Measurements from ENCODE around the gene LMO2.

- no peak for TF ChIP-seq POLR2A (IDR thresholded peaks at IDR 0.05)
- no peak for TF ChIP-seq CTCF (IDR thresholded peaks at IDR 0.05)
These were observed 48.9 kb downstream of the LMO2 start for GRCh38 chr11:33843018-33843417.
